Vagina (tissue), 2 donors: ENCODE results near the gene CCT4. TPM values are rescaled to one million over a fixed set of nuclear protein-coding genes. Genes with fewer than 3 reads are reported as not detected.

Experiments
- DNase-seq, 2 donors: peaks; one replicate each; pipeline ENCODE4 v3.0.0-alpha.2; 2017; ENCODE audit errors: extremely low spot score in 2 of 2
- H3K27ac ChIP-seq: fragments of 200-600 bp; sonication (generic); one replicate; pipeline ENCODE4 v1.5.1; 2019
- H3K27me3 ChIP-seq: fragments of 200-600 bp; sonication (generic); one replicate; pipeline ENCODE4 v1.5.1; 2019
- H3K36me3 ChIP-seq, 2 donors: fragments of 200-600 bp; sonication (generic); one replicate each; pipeline ENCODE4 v1.5.1; 2017 to 2019
- H3K4me1 ChIP-seq: fragments of 200-600 bp; sonication (generic); one replicate; pipeline ENCODE4 v1.5.1; 2019
- H3K4me3 ChIP-seq, 2 donors: fragments of 200-600 bp; sonication (generic); 1 replicate in 1 of 2; 2 replicates in 1 of 2; pipeline ENCODE4 v1.5.1; 2016 to 2019
- H3K9me3 ChIP-seq: fragments of 200-600 bp; sonication (generic); one replicate; pipeline ENCODE4 v1.5.1; 2019
- CTCF ChIP-seq, 3 experiments: fragments of 450-650 bp in 2 of 3; fragments of 200-600 bp in 1 of 3; sonication (generic) in 1 of 3; IDR thresholded peaks; one replicate each; pipeline ENCODE4 v1.5.1; 2017 to 2019; ENCODE audit warnings: antibody characterized with exemption in 3 of 3, mild to moderate bottlenecking in 2 of 3, moderate library complexity in 2 of 3
- POLR2A ChIP-seq, 2 donors: fragments of 450-650 bp; IDR thresholded peaks; one replicate each; pipeline ENCODE4 v1.6.1; 2017; ENCODE audit warnings: antibody characterized with exemption in 2 of 2, mild to moderate bottlenecking in 2 of 2, moderate library complexity in 2 of 2
- POLR2AphosphoS5 ChIP-seq, 2 donors: sonication (generic); formaldehyde crosslinking; IDR thresholded peaks; one replicate each; pipeline ENCODE4 v1.9.0; 2017; ENCODE audit warnings: antibody characterized with exemption in 2 of 2, mild to moderate bottlenecking in 2 of 2, low read depth in 1 of 2; ENCODE audit not compliant: insufficient read depth in 1 of 2
- intact Hi-C: fragments of 100-400 bp; cut with DNase I; formaldehyde crosslinking; loops from one replicate; pipeline ENCODE4 v1.15.1; 2023
- total RNA-seq: library from RNA; depleted of rRNA; stranded (reverse); fragments of >200 nt; gene quantifications from one replicate; pipeline ENCODE4 v1.2.3, GENCODE V29; 2016

The CCT4 gene, protein sequence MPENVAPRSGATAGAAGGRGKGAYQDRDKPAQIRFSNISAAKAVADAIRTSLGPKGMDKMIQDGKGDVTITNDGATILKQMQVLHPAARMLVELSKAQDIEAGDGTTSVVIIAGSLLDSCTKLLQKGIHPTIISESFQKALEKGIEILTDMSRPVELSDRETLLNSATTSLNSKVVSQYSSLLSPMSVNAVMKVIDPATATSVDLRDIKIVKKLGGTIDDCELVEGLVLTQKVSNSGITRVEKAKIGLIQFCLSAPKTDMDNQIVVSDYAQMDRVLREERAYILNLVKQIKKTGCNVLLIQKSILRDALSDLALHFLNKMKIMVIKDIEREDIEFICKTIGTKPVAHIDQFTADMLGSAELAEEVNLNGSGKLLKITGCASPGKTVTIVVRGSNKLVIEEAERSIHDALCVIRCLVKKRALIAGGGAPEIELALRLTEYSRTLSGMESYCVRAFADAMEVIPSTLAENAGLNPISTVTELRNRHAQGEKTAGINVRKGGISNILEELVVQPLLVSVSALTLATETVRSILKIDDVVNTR
- 72.7 TPM for total RNA-seq

DNA sequence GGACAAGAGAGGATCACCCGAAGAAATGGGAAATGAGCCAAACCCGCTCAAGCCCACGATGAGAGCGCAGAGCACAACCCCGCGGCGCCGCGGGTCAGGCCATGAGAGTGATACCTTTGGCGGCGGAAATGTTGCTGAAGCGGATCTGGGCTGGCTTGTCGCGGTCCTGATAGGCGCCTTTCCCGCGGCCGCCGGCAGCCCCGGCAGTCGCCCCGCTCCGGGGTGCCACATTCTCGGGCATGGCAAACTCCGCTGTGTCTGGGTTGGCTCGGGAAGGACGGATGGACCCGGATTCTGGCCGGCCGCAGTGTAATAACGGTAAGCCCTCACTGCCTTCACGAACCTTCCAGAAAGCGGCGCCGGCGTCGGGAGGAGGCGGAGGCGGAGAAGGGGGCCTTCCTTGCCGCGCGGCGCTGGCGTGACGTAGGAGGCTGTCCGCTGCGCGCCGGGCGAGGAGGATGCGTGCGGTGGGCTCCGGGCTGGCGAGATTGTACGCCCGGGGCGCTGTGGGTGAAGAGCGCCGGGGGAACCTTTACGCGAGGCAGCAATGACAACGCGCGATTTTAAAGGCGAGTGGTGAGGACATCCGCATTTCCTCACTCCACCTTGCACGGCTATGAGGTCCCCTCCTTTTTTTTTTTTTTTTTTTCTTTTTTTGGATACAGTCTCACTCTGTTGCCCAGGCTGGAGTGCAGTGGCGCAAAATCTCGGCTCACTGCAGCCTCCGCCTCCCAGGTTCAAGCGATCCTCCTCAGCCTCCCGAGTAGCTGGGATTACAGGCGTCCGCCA, at the start of gene CCT4:
CCT4 (minus strand) TSS at position 390 of the 789 bp plus-strand sequence; CDS start at position 241, 149 bp downstream.
- intact Hi-C loops = no loop called here

DNA sequence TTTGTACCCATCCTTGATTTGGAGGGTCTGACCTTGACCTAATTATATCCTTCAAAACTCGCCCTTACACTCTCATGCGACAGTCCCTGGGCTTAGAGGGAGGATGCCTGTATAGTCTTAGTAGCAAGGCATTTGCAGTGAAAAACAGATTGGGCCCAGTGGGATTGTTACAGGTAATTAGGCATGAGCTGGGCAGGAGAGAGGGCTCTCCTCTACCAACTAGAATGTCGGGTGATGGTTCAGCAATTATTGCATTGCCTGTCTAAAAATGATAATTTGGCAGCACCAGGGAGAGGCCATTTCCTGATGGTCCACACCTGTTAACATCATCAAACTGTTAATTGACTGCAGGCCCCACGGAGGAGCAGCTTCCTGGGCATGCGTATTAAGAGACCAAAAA, 49.4 kb upstream of the CCT4 start:
- H3K36me3 ChIP-seq = no peaks in the 10 kb centered on the region
- H3K27ac ChIP-seq = no peak overlapping the region
- intact Hi-C loops = no loop called here
- DNase-seq = no peak
- no peaks in the 10 kb centered on the region for H3K9me3 ChIP-seq
- TF ChIP-seq POLR2A (IDR thresholded peaks at IDR 0.05) (no peak), POLR2AphosphoS5 (IDR thresholded peaks at IDR 0.05; ENCODE audit: insufficient read depth in 1 of 2, low read depth in 1 of 2) (no peak), CTCF (IDR thresholded peaks at IDR 0.05) (no peak)
- H3K4me1 ChIP-seq = no peaks in the 10 kb centered on the region
- no peaks in the 10 kb centered on the region for H3K27me3 ChIP-seq
- H3K4me3 ChIP-seq = no peak overlapping the region

More for the DNA sequence above, at the start of gene CCT4:
- peaks cover 20% of the 10 kb centered on the region for H3K4me1 ChIP-seq
- TF ChIP-seq POLR2AphosphoS5 (IDR thresholded peaks at IDR 0.05; ENCODE audit: insufficient read depth in 1 of 2, low read depth in 1 of 2) (peak; percentile 98 to 99), POLR2A (IDR thresholded peaks at IDR 0.05) (peak; percentile 67 to 80), CTCF (IDR thresholded peaks at IDR 0.05) (peak in 1 of 3 experiments; percentile 15)
- peak within 1 kb of the TSS; percentile 79 for H3K4me3 ChIP-seq
- H3K36me3 ChIP-seq = peaks cover 0 to 22% of the 10 kb centered on the region in 2 donors
- no peak for DNase-seq
- no peaks in the 10 kb centered on the region for H3K9me3 ChIP-seq
- no peaks in the 10 kb centered on the region for H3K27me3 ChIP-seq
- H3K27ac ChIP-seq = peak within 1 kb of the TSS; percentile 97

DNA sequence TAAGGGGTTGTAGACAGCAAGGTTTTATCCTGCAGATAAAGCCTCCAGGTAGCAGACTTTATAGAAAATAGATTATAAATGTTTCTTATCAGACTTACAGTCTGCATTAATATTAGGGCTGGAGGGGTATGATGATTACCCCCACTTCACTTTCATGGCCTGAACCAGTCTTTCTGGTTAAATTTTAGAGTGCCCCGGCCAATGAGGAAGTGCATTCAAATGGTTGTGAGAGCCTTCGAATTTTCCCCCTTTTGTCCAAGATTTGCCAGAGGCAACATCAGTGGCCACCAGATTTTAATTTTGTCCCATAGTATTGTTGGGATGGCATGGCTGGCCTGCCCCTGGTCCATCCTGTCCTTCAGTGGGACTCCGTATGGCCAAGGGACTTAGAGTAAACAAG, 48.6 kb upstream of the CCT4 start:
- Histone ChIP-seq H3K27ac (no peak overlapping the region), H3K9me3 (no peaks in the 10 kb centered on the region)

GRCh38 chr2:61928826-61929461, 40.5 kb upstream of the CCT4 start:
- DNase-seq = no peak
- TF ChIP-seq CTCF (IDR thresholded peaks at IDR 0.05) (no peak), POLR2AphosphoS5 (IDR thresholded peaks at IDR 0.05; ENCODE audit: insufficient read depth in 1 of 2, low read depth in 1 of 2) (no peak), POLR2A (IDR thresholded peaks at IDR 0.05) (no peak)
- intact Hi-C loops = no loop called here

More for the DNA sequence above, 48.6 kb upstream of the CCT4 start:
- no peak for DNase-seq
- H3K27me3 ChIP-seq = no peaks in the 10 kb centered on the region
- no peak overlapping the region for H3K4me3 ChIP-seq
- intact Hi-C loops = no loop called here
- no peaks in the 10 kb centered on the region for H3K36me3 ChIP-seq
- no peaks in the 10 kb centered on the region for H3K4me1 ChIP-seq
- TF ChIP-seq POLR2A (IDR thresholded peaks at IDR 0.05) (no peak), POLR2AphosphoS5 (IDR thresholded peaks at IDR 0.05; ENCODE audit: insufficient read depth in 1 of 2, low read depth in 1 of 2) (no peak), CTCF (IDR thresholded peaks at IDR 0.05) (no peak)

More at GRCh38 chr2:61928826-61929461, 40.5 kb upstream of the CCT4 start:
- no peaks in the 10 kb centered on the region for H3K27me3 ChIP-seq
- H3K4me1 ChIP-seq = no peaks in the 10 kb centered on the region
- H3K36me3 ChIP-seq = no peaks in the 10 kb centered on the region
- H3K4me3 ChIP-seq = no peak overlapping the region
- H3K27ac ChIP-seq = no peak overlapping the region
- H3K9me3 ChIP-seq = no peaks in the 10 kb centered on the region
